GM19395 (cell line): Measurements from ENCODE around the gene KCNK3.
"Not testable (repeated sequence)": the region's sequence is repeated elsewhere in the genome, so short reads cannot be mapped to it uniquely, and the experiment has no call there.

Source experiments
- ATAC-seq: cut with Tn5 transposase; IDR thresholded peaks from one replicate; pipeline ENCODE4 v1.9.1; 2021; ENCODE audit warnings: mild to moderate bottlenecking, moderate library complexity; ENCODE audit not compliant: unreplicated experiment

The KCNK3 gene

DNA sequence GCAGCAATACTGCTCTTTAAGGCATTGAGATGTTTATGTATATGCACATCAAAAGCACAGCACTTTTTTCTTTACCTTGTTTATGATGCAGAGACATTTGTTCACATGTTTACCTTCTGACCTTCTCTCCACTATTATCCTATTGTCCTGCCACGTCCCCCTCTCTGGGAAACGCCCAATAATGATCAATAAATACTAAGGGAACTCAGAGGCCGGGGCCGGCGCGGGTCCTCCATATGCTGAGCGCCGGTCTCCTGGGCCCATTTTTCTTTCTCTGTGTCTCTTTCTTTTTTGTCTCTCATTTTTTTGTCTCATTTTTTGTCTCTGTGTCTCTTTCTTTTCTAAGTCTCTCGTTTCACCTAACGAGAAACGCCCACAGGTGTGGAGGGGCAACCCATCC lies 57.9 kb downstream of the KCNK3 start:
- ATAC-seq: not testable (repeated sequence)

DNA sequence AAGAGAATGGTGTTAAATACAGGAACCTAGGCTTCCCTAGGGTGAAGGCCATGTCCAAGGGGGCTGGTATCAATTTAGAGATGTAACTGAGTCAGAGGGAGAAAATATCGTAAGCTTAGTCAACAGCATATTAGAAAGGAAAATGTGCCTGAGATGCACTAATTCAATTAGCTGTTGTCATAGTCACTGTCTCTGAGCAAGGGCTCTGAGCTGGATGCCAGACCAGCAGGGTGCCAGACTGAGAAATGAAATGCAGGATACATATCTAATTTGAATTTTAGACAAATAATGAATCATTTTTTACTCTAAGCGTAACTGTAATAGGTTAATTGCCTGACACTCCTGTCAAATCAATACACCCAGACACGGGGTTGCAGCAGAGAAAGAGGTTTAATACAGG lies 60.1 kb downstream of the KCNK3 start:
- ATAC-seq: no peak

DNA sequence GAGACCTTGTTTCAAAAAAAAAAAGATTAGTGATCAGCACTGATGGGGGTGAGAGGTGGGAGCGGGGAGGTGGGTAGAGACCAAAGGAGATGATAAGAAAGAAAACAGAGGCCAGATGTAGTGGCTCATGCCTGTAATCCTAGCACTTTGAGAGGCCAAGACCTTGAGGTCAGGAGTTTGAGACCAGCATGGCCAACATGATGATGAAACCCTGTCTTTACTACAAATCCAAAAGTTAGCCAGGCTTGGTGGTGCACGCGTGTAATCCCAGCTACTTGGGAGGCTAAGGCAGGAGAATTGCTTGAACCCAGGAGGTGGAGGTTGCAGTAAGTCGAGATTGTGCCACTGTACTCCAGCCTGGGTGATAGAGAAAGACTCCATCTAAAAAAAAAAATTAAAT lies 62.0 kb downstream of the KCNK3 start:
- ATAC-seq: no peak

DNA sequence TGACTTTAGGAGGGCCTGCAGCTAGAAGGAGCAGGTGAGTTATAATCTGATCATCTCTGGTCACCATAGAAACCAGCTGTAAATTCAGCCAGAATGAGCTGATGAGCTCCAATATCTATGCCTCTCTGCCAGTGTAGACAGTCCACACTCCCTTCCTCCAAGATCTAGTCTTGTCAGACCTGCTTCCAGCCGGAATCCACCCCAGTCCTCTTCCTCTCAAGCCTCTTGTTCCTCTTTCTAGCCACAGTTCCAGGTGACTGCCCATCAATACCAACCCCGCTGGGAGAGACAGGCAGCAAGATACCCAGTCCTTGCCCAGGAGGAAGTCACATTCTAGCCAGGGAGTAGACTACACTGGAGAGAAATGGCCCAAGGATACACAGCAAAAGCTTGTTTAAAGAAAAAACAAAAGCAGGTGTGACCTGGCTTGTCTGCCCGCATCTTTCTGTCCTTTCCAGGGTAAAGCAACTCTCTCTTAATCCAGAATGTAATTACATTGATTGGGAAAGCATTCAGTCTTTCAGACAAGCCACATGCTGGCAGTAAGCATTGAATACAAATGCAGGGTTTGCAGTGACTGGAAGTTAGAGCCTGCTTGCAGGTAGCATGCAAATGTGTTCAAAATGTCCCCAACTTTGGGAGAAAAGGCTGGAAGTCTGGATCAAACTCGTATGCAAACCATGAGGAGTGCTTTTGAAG lies 62.6 kb downstream of the KCNK3 start:
- no peak for ATAC-seq

DNA sequence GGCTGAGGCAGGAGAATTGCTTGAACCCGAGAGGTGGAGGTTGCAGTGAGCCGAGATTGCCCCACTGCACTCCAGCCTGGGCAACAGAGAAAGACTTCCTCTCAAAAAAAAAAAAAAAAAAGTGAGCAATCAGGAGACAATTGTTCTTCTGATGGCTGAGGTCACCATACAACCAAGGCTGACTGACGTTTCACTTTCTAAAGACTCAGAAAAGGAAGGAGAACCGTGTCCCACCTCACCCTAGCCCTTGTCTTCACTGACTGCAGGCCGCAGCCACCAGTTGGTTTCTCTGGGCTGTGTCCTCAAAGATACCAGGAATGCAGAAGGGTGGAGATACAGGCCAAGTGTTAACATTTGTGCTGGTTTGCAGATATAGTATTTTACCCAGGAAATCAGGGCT lies 63.8 kb downstream of the KCNK3 start:
- no peak for ATAC-seq

DNA sequence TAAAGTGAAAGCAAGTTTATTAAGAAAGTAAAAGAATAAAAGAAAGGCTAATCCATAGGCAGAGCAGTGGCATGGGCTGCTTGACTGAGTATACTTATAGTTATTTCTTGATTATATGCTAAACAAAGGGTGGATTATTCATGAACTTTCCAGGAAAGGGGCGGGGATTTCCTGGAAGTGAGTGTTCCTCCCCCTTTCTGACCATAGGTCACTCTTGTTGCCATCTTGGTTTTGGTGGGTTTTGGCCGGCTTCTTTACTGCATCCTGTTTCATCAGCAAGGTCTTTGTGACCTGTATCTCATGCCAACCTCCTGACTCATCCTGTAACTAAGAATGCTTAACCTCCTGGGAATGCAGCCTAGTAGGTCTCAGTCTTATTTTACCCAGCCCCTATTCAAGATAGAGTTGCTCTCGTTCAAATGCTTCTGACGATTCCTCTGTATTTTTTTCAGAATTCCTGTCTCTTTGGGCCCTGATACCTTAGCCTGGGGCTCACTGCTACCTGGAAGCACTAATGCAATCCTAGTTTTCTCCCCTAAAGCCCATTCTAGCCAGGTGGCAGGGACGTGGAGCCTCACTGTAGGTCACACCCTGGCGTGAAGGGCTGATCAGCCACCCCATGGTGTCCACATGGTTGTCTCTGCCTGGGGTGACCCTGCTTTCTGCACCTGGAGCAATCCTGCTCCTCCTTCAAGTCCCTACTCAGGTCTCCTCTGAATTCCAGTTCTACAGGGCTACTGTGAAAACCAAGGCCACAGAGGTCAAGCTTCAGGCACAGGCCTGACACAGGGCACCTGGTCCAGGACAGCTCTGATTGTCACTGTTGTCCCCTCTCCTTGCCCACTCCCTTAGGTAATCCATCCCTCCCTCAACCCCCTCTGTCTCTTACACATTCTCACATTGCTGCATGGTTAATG lies 65.6 kb downstream of the KCNK3 start:
- ATAC-seq: no peak

DNA sequence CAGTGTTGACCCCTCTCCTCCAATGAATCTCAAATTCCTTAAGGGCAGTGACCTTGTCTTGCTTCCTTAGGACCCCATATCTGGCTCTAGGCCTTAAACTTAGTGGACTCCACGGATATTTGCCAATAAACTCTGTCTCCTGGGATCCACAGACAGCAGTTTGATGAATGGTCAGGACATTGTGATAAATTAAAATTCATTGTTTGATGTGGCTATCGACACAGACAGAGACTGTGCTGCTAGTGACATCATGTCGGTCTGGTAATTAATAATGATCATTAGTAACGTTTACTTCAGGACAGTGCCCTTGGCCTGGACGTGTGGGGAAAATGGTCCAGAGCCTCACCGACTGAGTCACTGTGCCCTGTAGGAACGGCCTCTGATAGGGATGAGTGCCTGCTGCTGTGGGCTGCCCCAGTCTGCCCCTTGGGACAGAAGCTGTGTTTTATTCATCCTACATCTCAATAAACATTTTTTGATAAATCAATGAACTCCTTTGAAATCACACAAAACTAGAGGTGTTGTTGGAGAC lies 66.3 kb downstream of the KCNK3 start:
- ATAC-seq: no peak

DNA sequence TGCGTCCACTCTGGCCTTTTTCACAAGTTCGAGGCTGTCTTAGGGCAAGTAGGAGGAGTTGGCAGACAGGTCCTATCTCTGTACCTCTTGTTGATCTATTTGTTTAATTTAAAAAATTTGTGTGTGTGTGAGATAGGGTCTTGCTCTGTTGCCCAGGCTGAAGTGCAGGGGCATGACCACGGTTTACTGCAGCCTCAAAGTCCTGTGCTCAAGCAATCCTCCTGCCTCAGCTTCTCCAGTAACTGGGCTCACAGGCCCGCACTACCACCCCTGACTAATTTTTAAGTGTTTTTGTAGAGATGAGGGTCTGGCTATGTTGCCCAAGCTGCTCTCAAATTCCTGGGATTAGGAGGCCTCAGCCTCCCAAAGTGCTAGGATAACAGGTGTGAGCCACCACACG lies 67.3 kb downstream of the KCNK3 start:
- ATAC-seq: no peak

DNA sequence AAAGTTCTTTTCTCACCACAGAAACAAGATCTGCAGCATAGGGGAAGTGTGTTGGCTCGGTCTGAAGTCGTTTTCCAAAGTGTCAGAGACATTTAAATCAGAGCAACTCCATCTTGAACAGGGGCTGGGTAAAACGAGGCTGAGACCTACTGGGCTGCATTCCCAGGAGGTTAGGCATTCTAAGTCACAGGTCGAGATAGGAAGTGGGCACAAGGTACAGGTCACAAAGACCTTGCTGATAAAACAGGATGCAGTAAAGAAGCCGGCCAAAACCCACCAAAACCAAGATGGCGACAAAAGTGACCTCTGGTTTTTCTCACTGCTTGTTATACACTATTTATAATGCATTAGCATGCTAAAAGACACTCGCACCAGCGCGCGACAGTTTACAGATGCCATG lies 68.5 kb downstream of the KCNK3 start:
- not testable (repeated sequence) for ATAC-seq

DNA sequence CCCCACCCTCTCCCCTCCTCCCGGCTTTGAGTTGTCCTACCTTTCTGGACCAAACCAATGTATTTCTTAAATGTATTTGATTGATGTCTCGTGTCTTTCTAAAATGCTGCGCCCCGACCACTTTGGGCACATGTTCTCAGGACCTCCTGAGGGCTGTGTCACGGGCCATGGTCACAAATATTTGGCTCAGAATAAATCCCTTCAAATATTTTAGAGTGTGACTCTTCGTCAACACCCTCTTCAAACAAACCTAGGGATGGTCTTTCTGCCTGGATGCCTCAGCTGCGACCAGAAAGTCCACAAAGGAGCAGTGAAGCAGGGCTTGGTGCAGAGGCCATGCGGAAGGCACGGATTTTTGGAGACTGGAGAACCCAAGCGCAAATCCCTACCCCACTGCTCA lies 70.5 kb downstream of the KCNK3 start:
- no peak for ATAC-seq

DNA sequence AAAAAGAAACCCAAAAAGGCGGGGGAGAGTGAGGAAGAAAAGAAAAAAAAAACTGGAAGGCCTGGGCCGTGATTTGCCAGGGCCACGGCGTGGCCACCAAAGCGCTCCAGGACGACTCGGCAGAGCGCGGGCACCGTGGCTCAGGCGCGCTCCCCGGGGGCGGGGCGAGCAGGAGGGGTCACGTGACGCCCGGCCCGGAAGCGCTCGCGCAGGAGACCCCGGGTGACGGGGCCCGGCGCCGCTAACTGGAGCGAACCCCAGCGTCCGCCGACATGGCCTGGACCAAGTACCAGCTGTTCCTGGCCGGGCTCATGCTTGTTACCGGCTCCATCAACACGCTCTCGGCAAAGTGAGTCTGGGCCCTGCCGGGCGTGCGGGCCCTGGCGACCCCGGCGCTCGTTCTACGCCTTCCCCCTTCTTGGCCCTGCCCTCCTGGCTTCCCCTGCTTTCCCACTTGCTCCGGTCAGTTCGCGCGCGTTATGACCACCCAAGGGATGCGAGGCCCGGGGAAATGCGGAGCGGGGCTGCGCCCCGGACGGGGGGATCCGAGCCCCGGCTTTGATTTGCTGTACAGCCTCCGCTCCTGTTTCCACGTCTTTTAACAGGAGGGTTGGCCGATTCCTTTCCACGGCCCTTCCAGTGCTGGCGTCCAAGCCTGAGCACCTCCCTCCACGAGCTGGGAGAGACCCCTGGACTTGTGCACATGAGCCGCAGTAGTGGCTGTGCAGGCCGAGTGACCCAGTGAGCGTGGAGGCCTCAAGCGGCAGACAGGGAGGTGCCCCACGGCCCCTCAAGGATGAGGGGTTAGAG lies 71.8 kb downstream of the KCNK3 start, which contains the start of gene SLC35F6:
TSS of gene SLC35F6 (plus strand) at position 207 of the 810 bp plus-strand sequence. CDS start at position 273, 66 bp downstream.
- peak; percentile 83 for ATAC-seq

DNA sequence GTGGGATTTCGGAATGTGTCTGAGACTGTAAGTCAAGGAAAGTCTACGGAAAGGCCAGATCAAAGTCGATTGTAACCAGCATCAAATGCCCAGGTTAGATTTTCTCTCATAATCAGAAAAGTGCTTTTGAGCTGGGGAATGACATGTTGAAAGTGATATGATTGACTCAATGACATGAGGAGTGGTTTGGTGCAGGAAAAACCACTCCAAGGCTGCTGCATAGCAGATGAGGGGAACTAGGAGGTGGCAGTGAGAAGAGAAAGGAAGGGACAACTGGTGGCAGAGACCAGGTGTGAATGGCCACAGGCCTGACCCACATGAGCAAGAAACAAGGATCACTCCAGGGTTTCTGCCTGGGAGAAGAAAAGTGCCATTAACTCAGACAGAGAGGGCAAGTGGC lies 72.4 kb downstream of the KCNK3 start:
- no peak for ATAC-seq

DNA sequence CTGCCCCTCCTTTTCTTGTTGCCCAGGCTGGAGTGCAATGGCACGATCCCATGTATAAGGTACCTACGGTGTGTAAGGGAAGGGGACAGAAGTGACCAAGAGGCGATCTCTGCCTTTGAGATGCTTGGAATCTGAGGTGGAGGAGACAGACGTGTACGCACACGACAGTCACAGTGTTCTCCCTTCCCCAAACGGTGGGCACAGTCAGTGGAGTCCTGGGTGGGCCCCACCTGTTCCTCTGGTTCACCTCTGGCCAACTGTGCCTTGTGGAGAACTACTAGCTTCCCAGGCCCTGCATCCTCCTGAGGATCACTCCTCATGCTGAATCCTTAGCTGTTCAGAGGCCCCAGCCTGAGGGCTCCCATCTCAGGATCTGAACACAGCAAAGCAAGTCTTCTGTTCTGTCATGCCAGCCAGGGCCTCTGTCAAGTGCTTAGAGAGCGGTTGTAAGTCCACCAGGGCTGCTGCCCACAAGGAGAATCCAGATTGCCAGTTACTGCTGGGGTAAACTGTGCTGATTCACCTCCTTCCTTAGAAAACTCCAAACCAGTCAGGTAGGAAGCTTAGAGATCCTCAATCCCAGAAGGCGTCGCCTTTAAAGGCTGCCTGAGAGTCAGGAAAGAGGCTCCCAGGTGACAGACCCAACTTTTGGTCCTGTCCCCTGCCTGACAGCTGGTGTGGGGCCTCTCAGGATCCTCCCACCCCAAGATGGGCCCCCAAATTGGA lies 73.1 kb downstream of the KCNK3 start:
- ATAC-seq: no peak

DNA sequence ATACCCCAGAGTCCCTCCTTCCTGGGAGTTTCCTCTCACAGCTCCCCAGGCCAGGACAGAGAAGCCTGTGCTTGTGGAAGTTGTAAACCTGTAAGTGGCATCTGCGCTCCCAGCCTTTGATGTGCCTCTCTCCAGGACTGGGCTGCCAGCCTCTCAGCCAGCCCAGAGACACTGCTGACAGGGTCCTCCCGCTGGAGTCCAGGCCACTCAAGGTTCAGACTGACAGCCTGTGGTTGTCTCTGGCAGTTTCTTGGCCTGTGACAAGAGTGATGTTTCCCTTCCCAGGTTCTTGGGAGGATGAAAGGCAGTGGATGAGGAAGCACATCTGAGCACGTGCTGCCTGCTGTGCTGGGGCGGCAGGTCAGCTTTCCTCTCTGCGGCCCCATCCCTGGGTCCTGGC lies 74.6 kb downstream of the KCNK3 start:
- no peak for ATAC-seq

DNA sequence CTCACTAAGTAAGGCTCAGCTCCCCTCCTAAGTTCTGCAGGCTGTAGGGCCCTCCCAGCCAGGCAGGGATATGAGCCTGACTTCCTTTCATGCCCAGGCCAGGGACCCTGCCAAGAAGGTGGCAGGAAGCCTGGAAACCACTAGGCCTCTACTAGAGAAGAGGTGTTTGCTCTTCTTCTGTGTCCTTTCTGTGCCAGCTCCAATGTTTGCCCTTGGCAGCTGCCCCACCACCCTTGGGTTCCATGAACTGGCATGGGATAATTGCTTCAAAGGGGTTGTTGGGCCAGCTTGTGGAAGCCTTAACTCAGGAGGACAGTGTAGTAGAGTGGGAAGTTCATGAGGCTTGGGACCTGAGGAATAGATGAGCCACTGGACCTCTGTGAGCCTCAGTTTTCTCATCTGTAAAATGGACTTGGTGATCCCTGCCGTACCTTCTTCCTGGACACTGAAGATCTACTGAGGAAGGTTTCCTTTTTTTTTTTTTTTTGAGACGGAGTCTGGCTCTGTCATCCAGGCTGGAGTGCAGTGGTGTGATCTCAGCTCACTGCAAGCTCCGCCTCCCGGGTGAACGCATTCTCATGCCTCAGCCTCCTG lies 75.5 kb downstream of the KCNK3 start:
- ATAC-seq: no peak

DNA sequence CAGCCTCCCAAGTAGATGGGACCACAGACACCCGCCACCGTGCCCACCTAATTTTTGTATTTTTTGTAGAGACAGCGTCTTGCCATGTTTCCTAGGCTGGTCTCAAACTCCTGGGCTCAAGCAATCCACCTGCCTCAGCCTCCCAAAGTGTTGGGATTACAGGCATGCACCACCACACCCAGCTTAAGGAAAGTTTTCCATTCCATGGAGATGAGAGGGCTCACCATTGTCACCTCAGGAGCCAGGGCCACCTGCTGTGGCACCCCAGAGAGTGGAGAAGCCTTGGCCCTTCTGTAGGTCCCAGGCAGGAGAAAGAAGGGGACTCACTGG lies 76.2 kb downstream of the KCNK3 start:
- no peak for ATAC-seq

DNA sequence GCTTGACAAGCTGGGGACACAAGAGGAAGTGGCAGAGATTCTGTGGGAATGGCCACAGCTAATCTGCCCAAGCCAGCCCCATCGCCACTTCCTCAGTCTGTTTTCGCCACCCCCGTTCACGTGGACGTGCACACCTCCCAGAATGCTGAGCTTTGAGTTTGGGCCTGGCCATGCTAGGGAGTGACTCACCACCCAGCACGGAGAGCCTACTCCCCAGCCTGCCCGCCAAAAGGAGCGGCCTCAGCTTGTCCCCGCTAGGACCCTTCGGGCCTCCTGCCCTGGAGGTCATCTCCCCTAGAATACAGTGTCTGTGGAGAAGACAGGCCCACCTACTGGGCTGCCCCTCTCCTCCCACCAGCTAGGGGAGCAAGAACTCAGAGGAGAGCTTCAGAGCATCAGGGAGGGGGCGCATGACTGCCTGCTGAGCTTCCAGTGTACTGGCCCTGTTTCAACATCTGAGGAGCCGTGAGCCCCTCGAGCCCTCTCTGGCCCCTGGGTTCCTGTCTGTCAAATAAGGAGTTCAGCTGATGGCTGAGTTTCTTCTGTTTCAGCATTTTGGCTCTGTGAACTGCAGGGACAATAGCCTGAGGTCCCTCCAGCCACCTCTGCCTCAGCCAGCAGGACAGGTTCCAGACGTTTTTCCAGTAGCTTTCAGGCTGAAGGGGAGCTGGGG lies 76.7 kb downstream of the KCNK3 start:
- no peak for ATAC-seq

DNA sequence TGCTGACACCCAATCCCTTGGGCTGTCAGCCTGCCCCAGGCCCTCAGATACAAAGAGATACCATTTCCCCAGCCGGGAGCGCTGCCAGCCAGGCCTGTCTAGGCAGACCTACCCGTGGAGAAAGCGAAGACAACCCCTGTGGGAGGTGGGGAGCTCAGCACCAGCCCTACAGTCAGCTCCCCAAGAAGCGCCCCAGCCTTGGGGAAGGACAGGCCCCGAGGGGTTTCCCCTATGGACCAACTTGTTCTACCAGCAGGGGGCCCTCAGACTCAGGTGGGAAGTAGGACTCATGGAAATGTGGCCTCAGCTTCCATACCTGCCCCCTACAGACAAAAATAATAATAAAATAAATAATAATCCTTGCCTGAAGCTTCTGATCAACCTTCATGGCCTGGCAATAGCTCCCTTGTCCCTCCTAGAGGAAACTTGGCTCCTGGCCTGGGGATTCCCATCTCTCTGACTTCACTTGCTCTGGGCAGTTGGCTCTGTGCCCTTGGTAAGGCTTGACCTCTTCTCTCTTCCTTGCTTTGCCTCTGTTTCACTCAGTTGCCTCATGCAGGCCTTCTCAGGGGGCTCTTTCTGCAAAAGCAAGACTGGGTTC lies 78.6 kb downstream of the KCNK3 start:
- no peak for ATAC-seq
